ENCODE results near the gene SCRN2. TPM values are rescaled to one million over a fixed set of nuclear protein-coding genes. Genes with fewer than 3 reads are reported as not detected.

SCRN2 gene
- total RNA-seq (2022; extraction: Qiagen RNA extraction; ENCODE audit: low read depth) = 22.2 to 41.6 TPM (median 36.4 TPM) in 5 replicates

GRCh38 chr17:47840742-47841487, at the start of gene SCRN2:
Gene SCRN2 (minus strand): TSS chr17:47841273. CDS start chr17:47840843, 430 bp downstream.

DNA sequence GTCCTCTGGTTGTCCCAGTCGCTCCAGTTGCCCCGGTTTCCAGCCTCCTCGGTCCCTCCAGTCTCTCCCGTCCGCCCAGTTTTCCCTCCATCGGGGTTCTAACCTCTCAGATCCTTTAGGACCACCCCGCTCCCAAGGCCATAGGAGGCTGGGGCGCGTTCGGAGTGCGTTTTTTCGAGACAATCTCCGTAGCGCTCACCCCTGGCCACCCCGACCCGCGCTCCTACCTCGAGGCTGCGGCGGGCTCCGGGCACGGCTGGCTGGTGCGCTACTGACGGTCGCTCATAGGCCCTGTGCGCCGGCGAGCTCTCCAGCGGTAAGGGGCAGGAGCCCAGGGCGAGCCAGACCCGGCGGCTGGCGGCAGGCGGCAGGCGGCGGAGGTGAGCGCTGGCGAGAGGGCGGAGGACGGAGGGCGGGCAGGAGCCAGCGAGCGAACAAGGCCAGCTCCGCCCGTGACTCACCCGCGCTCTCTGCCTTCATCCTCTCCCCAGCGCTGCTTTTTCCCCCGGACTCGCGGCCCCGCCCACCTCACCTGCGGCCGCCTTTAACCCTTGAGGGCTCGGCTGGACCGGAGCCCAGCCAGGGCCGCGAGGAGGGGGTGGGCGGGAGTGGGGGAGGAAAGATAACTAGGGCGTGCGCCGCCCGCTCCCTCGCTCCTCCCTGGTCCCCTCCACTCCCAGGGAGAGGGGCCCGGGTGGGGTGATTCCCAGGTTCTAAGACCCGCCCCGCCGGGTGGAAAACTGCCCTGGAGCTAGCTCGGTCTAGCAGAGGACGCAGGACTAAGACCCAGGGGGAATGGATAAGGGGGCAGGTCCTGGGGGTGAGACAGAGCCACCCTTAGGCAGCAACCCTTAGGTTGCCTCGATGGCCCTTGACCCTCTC, 9.9 kb upstream of the SCRN2 start, which contains the start of gene SP6:
TSS of gene SP6 (minus strand) at position 472 of the 882 bp plus-strand sequence. CDS start 2,734 bp downstream, outside the sequence.

DNA sequence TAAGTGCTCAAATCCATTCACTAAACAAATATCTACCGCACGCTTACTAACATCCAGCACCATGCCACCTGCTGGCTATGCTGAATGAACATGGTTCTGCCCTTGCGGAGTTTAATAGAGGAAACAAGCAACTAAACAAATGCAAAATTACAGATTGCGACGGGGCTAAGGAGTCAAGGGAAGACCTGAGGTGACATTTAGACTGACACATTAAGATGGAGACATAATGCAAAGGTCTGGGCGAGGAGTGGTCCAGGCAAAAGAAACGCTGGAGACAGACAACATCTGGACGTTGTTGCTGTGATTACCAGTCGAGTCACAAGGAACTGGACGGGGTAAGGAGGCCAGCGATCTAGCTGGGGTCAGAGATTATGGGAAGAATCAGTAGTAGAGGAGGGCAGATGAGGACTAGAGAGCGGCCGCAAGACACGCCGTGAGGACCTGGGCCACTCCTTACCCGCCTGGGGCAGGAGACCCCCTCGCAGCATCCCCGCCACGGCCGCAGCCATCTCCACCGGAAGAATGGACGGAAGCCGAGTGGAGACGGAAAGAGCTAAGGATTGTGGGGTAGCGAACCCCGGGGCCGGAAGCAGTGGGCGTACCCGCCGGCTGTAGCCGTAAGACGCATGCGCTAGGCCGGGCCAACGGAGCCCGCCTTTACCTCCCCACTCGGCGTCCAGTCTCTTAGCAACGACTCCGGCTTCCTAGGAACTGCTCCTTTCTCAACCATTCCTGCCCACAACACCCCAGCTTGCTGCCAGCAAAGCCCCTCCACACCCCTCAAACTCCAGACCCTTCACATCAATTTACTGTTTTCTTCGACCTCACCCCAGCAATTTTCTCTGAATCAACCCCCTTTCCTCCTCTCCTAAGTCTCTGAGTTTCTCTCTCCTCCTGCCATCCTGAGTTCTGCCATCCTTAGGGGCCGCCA, 9.8 kb downstream of the SCRN2 start, which contains the start of the genes LRRC46 and MRPL10:
TSS of gene LRRC46 (plus strand) at position 668 of the 931 bp plus-strand sequence. CDS start 320 bp downstream, outside the sequence.
TSS of gene MRPL10 (minus strand) at position 539 of the 931 bp plus-strand sequence. CDS start at position 509, 30 bp downstream.

GRCh38 chr17:47821424-47822391, 19.4 kb downstream of the SCRN2 start, which contains the start of gene OSBPL7:
Gene OSBPL7 (minus strand): TSS chr17:47821794. CDS start chr17:47820278, 1,516 bp downstream.

Other genes with a start within 250 kb of the SCRN2 start
- 303 to 417 TPM (median 321 TPM) in 5 replicates for gene KPNB1, start 191.4 kb downstream of the SCRN2 start, total RNA-seq (2022; extraction: Qiagen RNA extraction; ENCODE audit: low read depth)
- 3.5 to 6.4 TPM (median 5.7 TPM) in 5 replicates for gene TBKBP1, start 147.1 kb downstream of the SCRN2 start, total RNA-seq (2022; extraction: Qiagen RNA extraction; ENCODE audit: low read depth)
- gene TBX21, start 108.0 kb downstream of the SCRN2 start, total RNA-seq (2022; extraction: Qiagen RNA extraction; ENCODE audit: low read depth) = 0.13 to 0.15 TPM in 2 of 5 replicates, not detected in the others
- 7.8 to 14.6 TPM (median 10.1 TPM) in 5 replicates for gene OSBPL7, start 19.5 kb downstream of the SCRN2 start, total RNA-seq (2022; extraction: Qiagen RNA extraction; ENCODE audit: low read depth)
- gene MRPL10, start 9.7 kb downstream of the SCRN2 start, total RNA-seq (2022; extraction: Qiagen RNA extraction; ENCODE audit: low read depth) = 80.8 to 92.7 TPM (median 88.3 TPM) in 5 replicates
- gene LRRC46, start 9.6 kb downstream of the SCRN2 start, total RNA-seq (2022; extraction: Qiagen RNA extraction; ENCODE audit: low read depth) = 3.1 to 4.2 TPM (median 3.9 TPM) in 5 replicates
- 2.9 to 4.1 TPM (median 3.8 TPM) in 5 replicates for gene SP6, start 9.9 kb upstream of the SCRN2 start, total RNA-seq (2022; extraction: Qiagen RNA extraction; ENCODE audit: low read depth)
- 13.4 to 18.7 TPM (median 17.3 TPM) in 5 replicates for gene SP2, start 55.0 kb upstream of the SCRN2 start, total RNA-seq (2022; extraction: Qiagen RNA extraction; ENCODE audit: low read depth)
- gene PNPO, start 100.3 kb upstream of the SCRN2 start, total RNA-seq (2022; extraction: Qiagen RNA extraction; ENCODE audit: low read depth) = 20.5 to 26.4 TPM (median 21.4 TPM) in 5 replicates
- 1.0 to 2.1 TPM (median 1.5 TPM) in 5 replicates for gene PRR15L, start 116.6 kb upstream of the SCRN2 start, total RNA-seq (2022; extraction: Qiagen RNA extraction; ENCODE audit: low read depth)
- 97.6 to 124 TPM (median 112 TPM) in 5 replicates for gene CDK5RAP3, start 129.8 kb upstream of the SCRN2 start, total RNA-seq (2022; extraction: Qiagen RNA extraction; ENCODE audit: low read depth)
- 11.8 to 17.3 TPM (median 16.5 TPM) in 5 replicates for gene COPZ2, start 196.5 kb upstream of the SCRN2 start, total RNA-seq (2022; extraction: Qiagen RNA extraction; ENCODE audit: low read depth)
- gene NFE2L1, start 207.1 kb upstream of the SCRN2 start, total RNA-seq (2022; extraction: Qiagen RNA extraction; ENCODE audit: low read depth) = 95.6 to 133 TPM (median 117 TPM) in 5 replicates

Data from A549 treated with ZK216348 at 1 μM for 4 hours (cell line).